ENCODE data around the gene SPRYD7. TPM values are rescaled to one million over a fixed set of nuclear protein-coding genes. Genes with fewer than 3 reads are reported as not detected.
A peak's percentile ranks its signal among the peaks of the same experiment; 100 is the strongest.

SPRYD7 gene
- total RNA-seq, 1 donor from 2014 or later = 13.4 TPM

DNA sequence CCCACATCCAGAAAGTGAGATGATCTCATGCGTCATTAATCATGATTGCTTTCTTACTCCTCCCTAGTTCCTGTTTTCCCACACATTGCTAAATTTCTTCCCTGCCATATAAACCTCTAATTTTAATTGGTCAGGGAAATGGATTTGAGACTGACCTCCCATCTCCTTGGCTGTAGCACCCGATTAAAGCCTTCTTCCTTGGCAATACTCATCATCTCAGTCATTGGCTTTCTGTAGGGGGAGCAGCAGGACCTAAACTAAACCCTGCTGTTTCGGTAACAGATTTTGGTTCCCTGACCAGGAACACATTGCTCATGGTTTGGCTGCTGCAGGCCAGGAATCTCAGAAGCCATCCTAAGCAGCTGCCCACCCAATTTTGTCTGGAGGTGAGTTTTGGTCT is 61.7 kb downstream of the SPRYD7 start:
- Histone ChIP-seq H3K9me3 (replicated peaks) (peaks cover 34% of the 10 kb centered on the region), H3K27ac (replicated peaks) (no peak overlapping the region), H3K4me3 (no peak overlapping the region), H3K27me3 (ENCODE audit: low read depth) (peaks cover under 1% of the 10 kb centered on the region), H3K36me3 (no peaks in the 10 kb centered on the region), H3K4me1 (no peaks in the 10 kb centered on the region)
- DNase-seq = no peak
- TF ChIP-seq CTCF (IDR thresholded peaks at IDR 0.05; ENCODE audit: borderline replicate concordance) = no peak
- intact Hi-C loops (cut with micrococcal nuclease) = no loop called here

- peak; percentile 28 for TF ChIP-seq CTCF (IDR thresholded peaks at IDR 0.05; ENCODE audit: borderline replicate concordance)
- no peaks in the 10 kb centered on the region for H3K36me3 ChIP-seq
- H3K4me3 ChIP-seq = no peak overlapping the region
- no peak for DNase-seq
- intact Hi-C loops (cut with micrococcal nuclease) = no loop called here
- H3K27me3 ChIP-seq (ENCODE audit: low read depth) = no peaks in the 10 kb centered on the region
- peaks cover 5% of the 10 kb centered on the region for H3K9me3 ChIP-seq (replicated peaks)
- no peaks in the 10 kb centered on the region for H3K4me1 ChIP-seq
- H3K27ac ChIP-seq (replicated peaks) = no peak overlapping the region
These were observed 66.6 kb downstream of the SPRYD7 start for GRCh38 chr13:49869519-49869918.

- no peaks in the 10 kb centered on the region for H3K36me3 ChIP-seq
- H3K4me1 ChIP-seq = no peaks in the 10 kb centered on the region
- H3K27ac ChIP-seq (replicated peaks) = no peak overlapping the region
- no peak for DNase-seq
- no peak overlapping the region for H3K4me3 ChIP-seq
- intact Hi-C loops (cut with micrococcal nuclease) = no loop called here
- TF ChIP-seq CTCF (IDR thresholded peaks at IDR 0.05; ENCODE audit: borderline replicate concordance) = no peak
- no peaks in the 10 kb centered on the region for H3K27me3 ChIP-seq (ENCODE audit: low read depth)
- H3K9me3 ChIP-seq (replicated peaks) = peaks cover 3% of the 10 kb centered on the region
These were observed 68.3 kb downstream of the SPRYD7 start for GRCh38 chr13:49867834-49868233.

GRCh38 chr13:49865218-49865617 is 70.9 kb downstream of the SPRYD7 start:
- Histone ChIP-seq H3K4me3 (no peak overlapping the region), H3K36me3 (no peaks in the 10 kb centered on the region), H3K4me1 (no peaks in the 10 kb centered on the region), H3K9me3 (replicated peaks) (peaks cover 3% of the 10 kb centered on the region), H3K27ac (replicated peaks) (no peak overlapping the region), H3K27me3 (ENCODE audit: low read depth) (no peaks in the 10 kb centered on the region)
- DNase-seq = no peak
- intact Hi-C loops (cut with micrococcal nuclease) = no loop called here
- TF ChIP-seq CTCF (IDR thresholded peaks at IDR 0.05; ENCODE audit: borderline replicate concordance) = no peak

DNA sequence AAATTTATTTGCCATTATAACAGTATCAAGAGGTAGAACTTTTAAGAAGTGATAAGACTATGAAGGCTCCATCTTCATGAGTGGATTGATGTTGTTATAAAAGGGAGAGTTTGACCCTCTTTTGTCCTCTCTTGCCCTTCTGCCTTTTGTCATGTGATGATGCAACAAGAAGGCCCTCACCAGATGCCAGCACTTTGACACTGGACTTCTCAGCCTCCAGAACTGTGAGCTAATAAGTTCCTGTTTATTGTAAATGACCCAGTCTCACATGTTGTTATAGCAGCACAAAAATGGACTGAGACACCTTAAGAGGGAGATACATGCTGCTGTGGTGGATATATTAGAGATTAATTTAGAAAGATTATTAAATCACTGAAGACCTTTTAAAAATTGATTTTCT is 71.6 kb downstream of the SPRYD7 start:
- H3K27ac ChIP-seq (replicated peaks) = no peak overlapping the region
- DNase-seq = no peak
- no peaks in the 10 kb centered on the region for H3K4me1 ChIP-seq
- H3K4me3 ChIP-seq = no peak overlapping the region
- H3K36me3 ChIP-seq = no peaks in the 10 kb centered on the region
- intact Hi-C loops (cut with micrococcal nuclease) = no loop called here
- no peak for TF ChIP-seq CTCF (IDR thresholded peaks at IDR 0.05; ENCODE audit: borderline replicate concordance)
- H3K27me3 ChIP-seq (ENCODE audit: low read depth) = no peaks in the 10 kb centered on the region
- H3K9me3 ChIP-seq (replicated peaks) = peaks cover 3% of the 10 kb centered on the region

Other genes with a start within 250 kb of the SPRYD7 start
- 6.0 TPM for gene EBPL, start 244.9 kb downstream of the SPRYD7 start, total RNA-seq
- 60.0 TPM for gene KPNA3, start 143.7 kb downstream of the SPRYD7 start, total RNA-seq
- gene TRIM13, start 60.7 kb upstream of the SPRYD7 start, total RNA-seq = 22.1 TPM
- not detected for gene KCNRG, start 79.1 kb upstream of the SPRYD7 start, total RNA-seq

Data from left ventricle myocardium inferior (tissue), 1 donor.